MM.1S (cell line): ENCODE measurements around the gene CCDC43.
A peak's percentile ranks its signal among the peaks of the same experiment; 100 is the strongest.
"Not testable (repeated sequence)": the region's sequence is repeated elsewhere in the genome, so short reads cannot be mapped to it uniquely, and the experiment has no call there.

Source experiments
- DNase-seq: peaks from one replicate; pipeline ENCODE4 v3.0.0-alpha.2; 2015
- H2AFZ ChIP-seq: fragments of 300-600 bp; sonication (generic); 2 replicates; pipeline ENCODE4 v1.6.0; 2016; ENCODE audit warnings: antibody characterized with exemption, low read length
- H3F3A ChIP-seq: fragments of 300-600 bp; sonication (generic); 2 replicates; pipeline ENCODE4 v1.6.1; 2016; ENCODE audit warnings: mild to moderate bottlenecking, antibody characterized with exemption, low read length, moderate library complexity, mixed read lengths; ENCODE audit not compliant: insufficient read depth
- H3K27ac ChIP-seq: fragments of 300-600 bp; sonication (generic); 2 replicates; pipeline ENCODE4 v1.5.1; 2016; ENCODE audit warnings: mild to moderate bottlenecking, low read length
- H3K27me3 ChIP-seq: fragments of 300-600 bp; sonication (generic); replicated peaks from 2 replicates; pipeline ENCODE4 v1.6.0; 2016; ENCODE audit warnings: low read length; ENCODE audit not compliant: insufficient read depth
- H3K36me3 ChIP-seq: fragments of 300-600 bp; sonication (generic); replicated peaks from 2 replicates; pipeline ENCODE4 v1.6.1; 2016; ENCODE audit warnings: mild to moderate bottlenecking, low read length, mixed read lengths; ENCODE audit not compliant: insufficient read depth
- H3K4me1 ChIP-seq: fragments of 300-600 bp; sonication (generic); 2 replicates; pipeline ENCODE4 v1.6.1; 2016; ENCODE audit warnings: low read length, mixed read lengths
- H3K4me2 ChIP-seq: fragments of 300-600 bp; sonication (generic); 2 replicates; pipeline ENCODE4 v1.6.0; 2016; ENCODE audit warnings: low read depth, low read length
- H3K4me3 ChIP-seq: fragments of 300-600 bp; sonication (generic); 2 replicates; pipeline ENCODE4 v1.5.1; 2016; ENCODE audit warnings: low read length, mixed read lengths
- H3K79me2 ChIP-seq: fragments of 300-600 bp; sonication (generic); 2 replicates; pipeline ENCODE4 v1.6.1; 2016; ENCODE audit warnings: mixed run types, low read length, mixed read lengths
- H3K9ac ChIP-seq: fragments of 300-600 bp; sonication (generic); 2 replicates; pipeline ENCODE4 v1.6.1; 2016; ENCODE audit warnings: low read length, mixed read lengths
- H3K9me2 ChIP-seq: fragments of 300-600 bp; sonication (generic); replicated peaks from 2 replicates; pipeline ENCODE4 v1.6.1; 2016; ENCODE audit warnings: mild to moderate bottlenecking, low read length, mixed read lengths; ENCODE audit not compliant: insufficient read depth
- H3K9me3 ChIP-seq: fragments of 300-600 bp; sonication (generic); replicated peaks from 2 replicates; pipeline ENCODE4 v1.6.1; 2016; ENCODE audit warnings: mild to moderate bottlenecking, low read length, mixed read lengths; ENCODE audit not compliant: insufficient read depth
- H4K20me1 ChIP-seq: fragments of 300-600 bp; sonication (generic); 2 replicates; pipeline ENCODE4 v1.6.1; 2016; ENCODE audit warnings: mild to moderate bottlenecking, low read length, moderate library complexity, mixed read lengths; ENCODE audit not compliant: insufficient read depth
- CTCF ChIP-seq: fragments of 300-600 bp; sonication (generic); IDR thresholded peaks from 2 replicates; pipeline ENCODE4 v1.5.1; 2016; ENCODE audit warnings: antibody characterized with exemption, low read length, mixed read lengths
- EZH2 ChIP-seq: fragments of 300-600 bp; sonication (generic); optimal IDR thresholded peaks from 2 replicates; pipeline ENCODE3; 2017; ENCODE audit warnings: low read depth, mild to moderate bottlenecking, antibody characterized with exemption, low read length, mixed read lengths
- EZH2phosphoT487 ChIP-seq: fragments of 300-600 bp; sonication (generic); IDR thresholded peaks from 2 replicates; pipeline ENCODE4 v1.6.1; 2018; ENCODE audit warnings: antibody characterized with exemption, low read length

The CCDC43 gene

GRCh38 chr17:44642834-44643233, 46.7 kb downstream of the CCDC43 start:
- Histone ChIP-seq H4K20me1 (no peaks in the 10 kb centered on the region), H3K4me1 (no peaks in the 10 kb centered on the region), H2AFZ (no peak overlapping the region), H3K9me2 (no peaks in the 10 kb centered on the region), H3K4me3 (no peak overlapping the region), H3K4me2 (no peak overlapping the region), H3K27ac (no peak overlapping the region), H3K27me3 (no peaks in the 10 kb centered on the region), H3K9me3 (no peaks in the 10 kb centered on the region), H3F3A (no peaks in the 10 kb centered on the region), H3K79me2 (no peaks in the 10 kb centered on the region), H3K9ac (no peak overlapping the region), H3K36me3 (no peaks in the 10 kb centered on the region)
- TF ChIP-seq EZH2 (no peak), EZH2phosphoT487 (no peak), CTCF (no peak)
- DNase-seq: no peak

DNA sequence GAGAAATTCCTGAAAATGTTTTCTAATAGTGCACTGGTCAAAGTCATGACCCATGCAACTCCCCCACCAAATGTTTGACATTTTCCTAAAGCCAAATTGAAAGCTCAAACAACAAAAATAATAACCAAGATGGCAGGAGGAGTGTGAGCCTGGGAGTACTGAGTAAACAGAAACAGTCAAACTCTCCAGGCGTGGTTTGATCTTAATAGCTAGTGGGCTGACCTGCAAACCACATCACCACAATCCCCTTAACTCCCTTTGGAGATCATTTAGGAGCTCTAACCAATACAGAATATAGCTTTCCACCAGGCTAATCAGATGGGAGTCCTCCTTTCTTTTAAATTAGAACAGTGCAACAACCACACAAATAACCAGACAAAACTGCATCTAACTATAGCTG, 52.5 kb downstream of the CCDC43 start:
- H3K79me2 ChIP-seq: no peaks in the 10 kb centered on the region
- no peak overlapping the region for H3K4me3 ChIP-seq
- no peak overlapping the region for H3K9ac ChIP-seq
- H2AFZ ChIP-seq: no peak overlapping the region
- H4K20me1 ChIP-seq: no peaks in the 10 kb centered on the region
- no peaks in the 10 kb centered on the region for H3K9me2 ChIP-seq
- H3K27ac ChIP-seq: no peak overlapping the region
- no peak overlapping the region for H3K4me2 ChIP-seq
- DNase-seq: no peak
- TF ChIP-seq EZH2 (no peak), CTCF (no peak), EZH2phosphoT487 (no peak)
- H3K27me3 ChIP-seq: no peaks in the 10 kb centered on the region
- no peaks in the 10 kb centered on the region for H3K36me3 ChIP-seq
- no peaks in the 10 kb centered on the region for H3F3A ChIP-seq
- no peaks in the 10 kb centered on the region for H3K9me3 ChIP-seq
- no peaks in the 10 kb centered on the region for H3K4me1 ChIP-seq

DNA sequence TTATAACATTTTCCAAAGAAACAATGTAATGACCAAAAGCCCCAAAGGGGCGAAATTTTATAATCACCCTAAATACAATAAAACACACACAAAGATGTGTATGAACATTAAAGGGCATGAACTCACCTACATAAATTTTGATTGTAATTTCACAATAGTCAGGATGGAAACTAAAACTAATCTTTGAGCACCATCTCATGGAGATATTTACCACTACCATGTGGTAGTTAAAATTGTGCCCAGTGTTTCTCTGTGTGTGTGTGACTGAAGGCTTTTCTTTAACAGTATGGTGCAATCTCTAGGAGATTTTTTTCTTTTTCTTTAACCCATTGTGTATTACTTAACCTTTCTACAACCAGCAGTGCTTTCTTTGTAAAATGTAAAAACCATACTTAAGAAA, 53.0 kb downstream of the CCDC43 start:
- TF ChIP-seq EZH2: no peak
- TF ChIP-seq CTCF: peak; percentile 45
- TF ChIP-seq EZH2phosphoT487: no peak
- no peaks in the 10 kb centered on the region for H3K9me2 ChIP-seq
- no peaks in the 10 kb centered on the region for H3K36me3 ChIP-seq
- H3K27me3 ChIP-seq: no peaks in the 10 kb centered on the region
- no peak overlapping the region for H3K4me2 ChIP-seq
- no peaks in the 10 kb centered on the region for H3F3A ChIP-seq
- H4K20me1 ChIP-seq: no peaks in the 10 kb centered on the region
- no peaks in the 10 kb centered on the region for H3K9me3 ChIP-seq
- DNase-seq: peak; percentile 42
- no peak overlapping the region for H3K27ac ChIP-seq
- H3K4me1 ChIP-seq: no peaks in the 10 kb centered on the region
- no peak overlapping the region for H3K9ac ChIP-seq
- no peak overlapping the region for H2AFZ ChIP-seq
- no peaks in the 10 kb centered on the region for H3K79me2 ChIP-seq
- H3K4me3 ChIP-seq: no peak overlapping the region

GRCh38 chr17:44634401-44634800, 55.2 kb downstream of the CCDC43 start:
- not testable (repeated sequence) for H3K36me3 ChIP-seq, H3K79me2 ChIP-seq, H3F3A ChIP-seq, H3K4me1 ChIP-seq, H3K4me2 ChIP-seq, H2AFZ ChIP-seq, H3K4me3 ChIP-seq, H3K27me3 ChIP-seq, H3K9ac ChIP-seq, DNase-seq, H3K9me2 ChIP-seq, H3K27ac ChIP-seq, H3K9me3 ChIP-seq, H4K20me1 ChIP-seq
